ENCODE results near the gene MAG.

Gene MAG

GRCh38 chr19:35360880-35361420 is 69.0 kb downstream of the MAG start:
- H3K4me3 ChIP-seq (ENCODE audit: low read length): no peak overlapping the region
- no peak for DNase-seq (ENCODE audit: low read depth)
- no peak for TF ChIP-seq CTCF (conservative IDR thresholded peaks at IDR 0.05; ENCODE audit: low read depth, low read length)

GRCh38 chr19:35362261-35363000 is 70.5 kb downstream of the MAG start:
- H3K4me3 ChIP-seq (ENCODE audit: low read length): no peak overlapping the region
- no peak for TF ChIP-seq CTCF (conservative IDR thresholded peaks at IDR 0.05; ENCODE audit: low read depth, low read length)
- no peak for DNase-seq (ENCODE audit: low read depth)

GRCh38 chr19:35363001-35363590 is 71.1 kb downstream of the MAG start:
- no peak for DNase-seq (ENCODE audit: low read depth)
- no peak overlapping the region for H3K4me3 ChIP-seq (ENCODE audit: low read length)
- no peak for TF ChIP-seq CTCF (conservative IDR thresholded peaks at IDR 0.05; ENCODE audit: low read depth, low read length)

Data from retinal pigment epithelial cell (primary cell).